HG02571 (cell line): ENCODE results near the gene RGSL1.

ENCODE experiments used
- ATAC-seq: cut with Tn5 transposase; IDR thresholded peaks from one replicate; pipeline ENCODE4 v1.9.1; 2021; ENCODE audit warnings: mild to moderate bottlenecking, moderate library complexity; ENCODE audit not compliant: unreplicated experiment

RGSL1 gene

DNA sequence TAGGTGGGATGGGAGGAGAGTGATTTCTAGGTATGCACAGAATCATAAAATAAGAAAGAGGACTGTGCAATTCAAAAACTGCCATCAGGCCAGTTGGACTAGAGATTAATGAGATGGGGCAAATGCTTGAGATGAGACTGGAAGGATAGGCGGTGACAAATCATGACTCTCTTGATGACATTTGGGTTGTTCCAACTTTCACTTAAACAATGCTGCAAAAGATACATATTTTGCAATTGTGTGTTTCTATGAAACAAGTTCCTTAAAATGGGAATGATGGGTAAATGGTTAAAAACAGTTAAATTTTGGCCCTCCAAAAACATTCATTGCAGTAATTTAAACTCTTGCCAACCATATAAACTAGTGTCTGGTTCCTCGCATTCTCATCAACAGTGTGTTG lies 84.0 kb downstream of the RGSL1 start:
- no peak for ATAC-seq

DNA sequence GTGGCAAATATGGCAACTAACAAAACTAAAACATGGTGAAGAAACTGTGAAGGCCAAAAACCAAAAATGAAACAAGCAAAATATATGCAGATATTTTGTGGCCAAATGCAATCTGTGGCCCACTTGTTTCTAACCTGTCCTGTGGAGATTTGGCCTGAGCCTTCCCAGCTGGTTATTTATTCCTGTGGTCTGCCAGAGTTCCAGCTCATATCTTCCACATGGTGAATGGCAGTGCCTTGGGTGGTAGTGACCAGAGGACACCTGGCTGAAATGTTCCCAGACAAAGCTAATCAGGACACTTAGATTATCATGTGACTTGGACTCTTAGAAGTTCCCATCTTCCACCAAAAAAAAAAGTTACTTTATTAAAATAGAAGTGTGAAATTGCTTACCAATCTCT lies 99.4 kb downstream of the RGSL1 start:
- ATAC-seq, result no peak

DNA sequence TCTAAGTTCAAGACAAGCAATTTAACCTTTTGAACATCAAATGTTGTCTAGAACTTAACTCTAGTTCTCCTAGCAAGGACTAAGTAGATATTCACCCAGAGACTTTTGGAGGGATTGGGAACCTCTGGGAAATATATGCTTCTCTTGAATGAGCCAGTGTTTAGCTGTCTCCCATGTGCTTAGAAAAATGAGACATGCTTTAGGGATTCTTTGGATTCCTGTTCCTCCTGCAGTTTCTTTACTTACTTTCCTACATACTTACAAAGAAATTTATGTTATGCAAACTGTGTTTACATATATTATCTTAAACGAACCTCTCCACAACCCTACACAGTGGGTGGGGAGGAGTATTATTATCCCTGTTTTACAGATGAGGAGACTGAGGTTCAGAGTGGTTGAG lies 99.9 kb downstream of the RGSL1 start:
- no peak for ATAC-seq

DNA sequence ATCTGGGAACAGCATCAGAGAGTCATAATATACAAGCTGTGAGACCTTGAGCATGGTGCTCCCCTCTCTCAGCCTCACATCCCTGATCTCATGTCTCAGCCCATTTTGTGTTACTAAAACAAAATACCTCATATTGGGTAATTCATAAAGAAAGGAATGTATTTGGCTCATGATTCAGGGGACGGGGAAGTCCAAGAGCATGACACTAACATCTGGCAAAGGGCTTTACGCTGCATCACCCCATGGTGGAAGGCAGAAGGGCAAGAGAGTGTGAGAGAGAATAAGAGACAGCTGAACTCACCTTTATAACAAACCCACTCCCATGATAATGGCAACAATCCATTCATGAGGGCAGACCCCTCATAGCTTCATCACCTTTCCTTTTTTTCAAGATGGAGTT lies 102.6 kb downstream of the RGSL1 start:
- no peak for ATAC-seq

DNA sequence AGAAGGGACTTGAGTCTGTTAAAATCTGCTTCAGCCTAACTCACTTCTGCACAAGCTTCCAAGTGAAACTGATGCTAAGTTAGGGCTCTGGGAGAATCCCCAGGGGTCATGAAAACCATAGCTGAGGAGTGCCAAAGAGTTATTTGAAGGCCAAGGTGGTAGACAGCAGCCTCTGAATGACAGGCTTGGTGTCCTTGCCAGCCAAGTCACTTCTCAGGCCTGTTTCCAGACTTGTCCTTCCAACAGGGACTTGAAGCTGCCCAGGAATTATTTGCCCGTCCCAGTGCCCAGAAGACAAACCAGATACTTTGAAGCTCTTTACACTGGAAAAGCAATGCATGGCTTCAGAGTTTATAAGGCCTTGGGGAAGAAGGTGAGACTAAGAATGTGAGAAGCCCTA lies 105.5 kb downstream of the RGSL1 start:
- ATAC-seq, result no peak

DNA sequence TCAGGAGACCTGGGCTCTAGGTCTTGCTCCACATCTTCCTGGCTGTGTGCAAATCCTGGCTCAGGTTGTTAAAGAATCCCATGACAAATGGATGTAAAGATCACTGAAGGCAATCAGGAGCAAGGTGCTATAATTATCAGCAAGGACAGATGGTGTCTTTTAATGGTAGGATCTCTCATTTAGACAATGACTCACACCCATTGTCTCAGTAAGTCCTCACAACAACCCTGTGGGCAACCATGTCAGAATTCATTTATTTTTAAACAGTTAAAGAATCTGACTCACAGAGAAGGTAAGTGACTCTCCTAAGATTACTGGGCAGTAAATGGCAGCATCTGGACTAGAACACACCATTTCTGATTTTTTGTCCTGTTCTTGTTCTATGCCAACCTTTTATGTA lies 106.3 kb downstream of the RGSL1 start:
- no peak for ATAC-seq

DNA sequence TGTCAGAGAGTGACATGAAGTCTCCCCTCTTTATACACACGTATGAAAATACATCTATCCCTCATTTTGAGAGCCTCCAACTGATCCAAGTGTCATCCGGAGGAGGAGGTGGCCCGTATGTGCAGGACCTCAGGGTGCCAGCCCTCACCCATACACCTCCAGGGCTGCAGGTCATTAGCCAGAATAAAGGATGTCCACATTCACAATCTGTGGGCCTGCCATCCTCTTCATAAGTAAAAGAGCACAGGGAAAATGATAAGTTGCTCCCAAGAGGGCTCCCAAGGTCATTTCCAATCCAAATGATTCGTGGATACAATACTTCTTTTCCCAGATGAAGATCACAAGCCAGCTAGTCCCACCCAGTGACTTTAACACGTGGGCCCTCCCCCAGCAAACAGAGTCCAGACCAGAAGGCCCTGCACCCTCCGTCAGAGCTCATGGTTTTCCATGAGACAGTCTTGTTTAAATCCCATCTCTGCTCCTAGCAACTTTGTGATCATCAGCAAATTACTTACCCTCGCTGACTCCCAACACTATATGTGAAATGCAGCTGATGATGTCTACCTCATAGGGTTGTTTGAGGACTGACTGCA lies 110.5 kb downstream of the RGSL1 start:
- no peak for ATAC-seq

DNA sequence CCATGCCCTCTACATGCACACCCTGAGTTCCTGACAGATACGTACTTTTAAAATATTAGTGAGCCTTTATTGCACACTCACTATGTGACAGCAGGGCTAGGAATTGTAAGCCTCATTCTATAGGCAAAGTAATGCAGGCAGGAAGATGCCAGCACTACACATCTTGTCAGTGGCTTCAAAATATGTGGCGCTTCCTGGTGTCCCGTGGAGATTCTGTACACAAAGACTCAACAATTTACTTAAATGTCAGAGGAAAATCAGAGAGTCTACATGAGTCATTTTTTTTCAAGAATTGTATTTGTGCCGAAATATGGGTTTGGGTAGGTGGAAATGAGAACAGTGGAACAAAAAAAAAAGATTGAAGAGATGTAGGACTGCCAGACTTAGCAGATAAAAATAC lies 111.5 kb downstream of the RGSL1 start:
- no peak for ATAC-seq

DNA sequence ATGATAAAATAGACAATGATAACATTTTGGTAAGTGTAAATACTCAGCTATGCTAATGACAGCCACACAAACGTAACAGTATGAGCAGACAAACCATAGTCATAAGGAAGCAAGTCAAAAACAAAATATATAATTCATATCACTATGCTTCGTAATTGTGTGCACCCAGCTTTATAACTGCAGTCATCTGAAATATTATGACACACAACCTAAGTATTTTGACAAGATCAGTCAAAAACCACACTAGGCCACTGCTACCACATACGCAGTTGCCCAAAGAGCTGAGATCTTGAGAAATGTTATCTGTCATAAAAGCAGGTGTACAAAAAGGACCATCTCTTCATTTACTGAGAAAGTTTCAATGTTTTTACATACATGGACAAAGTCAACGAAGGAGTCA lies 113.1 kb downstream of the RGSL1 start:
- ATAC-seq, result no peak

DNA sequence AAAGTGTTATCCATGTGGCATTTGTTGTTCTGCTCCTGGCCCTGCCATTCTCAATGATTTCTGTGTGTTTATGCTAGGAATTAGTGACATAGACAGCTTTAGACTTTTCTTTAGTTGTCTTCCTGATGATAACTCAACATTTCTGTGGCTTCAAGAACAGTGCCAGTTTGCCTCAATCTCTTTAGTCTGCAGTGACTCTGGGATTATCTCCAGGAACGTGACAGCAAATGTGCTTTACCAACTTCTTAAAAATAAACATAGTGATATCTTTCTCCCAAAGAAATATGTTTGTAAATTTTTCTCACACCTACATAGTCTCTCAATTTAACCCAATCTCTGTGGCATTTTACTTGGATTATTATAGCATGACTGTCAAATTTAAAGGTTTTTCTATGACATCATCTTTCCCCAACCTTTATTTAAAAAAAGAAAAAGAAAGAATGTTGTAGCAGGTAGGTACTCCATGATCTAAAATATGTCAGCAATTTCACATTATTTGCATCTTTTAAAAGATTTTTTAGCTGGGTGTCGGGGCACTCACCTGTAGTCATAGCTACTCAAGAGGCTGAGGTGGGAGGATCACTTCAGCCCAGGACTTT lies 114.6 kb downstream of the RGSL1 start:
- no peak for ATAC-seq

DNA sequence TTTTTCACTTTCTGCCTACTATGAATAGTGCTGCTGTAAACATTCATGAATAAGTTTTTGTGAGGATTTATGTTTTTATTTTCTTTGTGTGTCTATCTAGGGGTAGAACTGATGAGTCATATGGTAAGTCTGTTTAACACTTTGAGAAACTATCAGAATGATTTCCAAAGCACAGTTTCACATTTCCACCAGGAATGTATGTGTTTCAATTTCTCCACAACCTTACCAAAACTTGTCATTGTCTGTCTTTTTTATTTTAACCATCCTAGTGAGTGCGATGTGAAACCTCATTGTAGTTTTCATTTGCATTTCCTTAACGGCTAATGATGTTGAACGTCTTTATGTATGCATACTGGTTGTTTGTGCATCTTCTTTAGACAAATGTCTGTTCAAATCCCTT lies 115.6 kb downstream of the RGSL1 start:
- no peak for ATAC-seq

DNA sequence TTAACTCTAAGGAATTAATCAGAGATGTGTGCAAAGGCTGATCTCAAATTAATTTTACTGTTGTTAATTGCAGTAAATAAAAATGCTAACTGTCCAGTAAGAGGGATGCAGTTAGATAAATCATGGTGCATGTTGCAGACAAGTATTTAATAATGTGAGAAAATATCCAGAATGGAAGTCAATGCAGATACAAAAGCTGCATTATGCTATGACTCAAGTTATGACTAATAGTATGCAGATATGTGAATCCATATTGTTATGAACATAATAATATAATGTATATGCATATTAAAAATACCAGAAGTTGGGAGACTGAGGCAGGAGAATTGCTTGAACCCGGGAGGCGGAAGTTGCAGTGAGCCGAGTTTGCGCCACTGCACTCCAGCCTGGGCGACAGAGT lies 117.7 kb downstream of the RGSL1 start:
- no peak for ATAC-seq

DNA sequence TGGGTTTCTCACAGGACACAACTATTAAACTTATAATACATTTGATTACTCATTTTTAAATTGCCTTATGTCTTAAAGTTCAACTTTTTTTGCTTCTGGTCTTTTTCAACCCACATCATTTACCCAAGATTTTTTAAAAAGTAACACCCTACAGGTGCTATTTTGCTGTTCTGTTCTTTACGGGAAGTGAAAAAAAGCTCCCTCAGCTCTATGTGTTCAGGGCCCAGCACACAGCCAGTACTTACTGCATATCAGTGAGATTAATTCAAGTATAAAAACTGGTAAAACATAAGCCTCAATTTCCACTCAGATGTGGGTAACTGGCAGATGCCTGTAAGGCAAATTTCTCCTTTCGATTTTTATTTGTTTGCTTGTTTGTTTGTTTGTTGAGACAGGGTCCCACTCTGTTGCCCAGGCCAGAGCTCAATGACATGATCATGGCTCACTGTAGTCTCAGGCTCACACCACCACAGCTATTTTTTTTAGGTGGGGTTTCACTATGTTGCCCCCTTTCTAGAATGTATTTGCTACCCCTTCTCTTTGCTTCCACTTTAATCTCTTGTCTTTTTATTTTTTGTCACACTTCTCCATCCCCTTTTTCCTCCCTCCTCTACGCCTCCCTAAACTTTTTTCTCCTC lies 118.8 kb downstream of the RGSL1 start:
- ATAC-seq, result no peak

DNA sequence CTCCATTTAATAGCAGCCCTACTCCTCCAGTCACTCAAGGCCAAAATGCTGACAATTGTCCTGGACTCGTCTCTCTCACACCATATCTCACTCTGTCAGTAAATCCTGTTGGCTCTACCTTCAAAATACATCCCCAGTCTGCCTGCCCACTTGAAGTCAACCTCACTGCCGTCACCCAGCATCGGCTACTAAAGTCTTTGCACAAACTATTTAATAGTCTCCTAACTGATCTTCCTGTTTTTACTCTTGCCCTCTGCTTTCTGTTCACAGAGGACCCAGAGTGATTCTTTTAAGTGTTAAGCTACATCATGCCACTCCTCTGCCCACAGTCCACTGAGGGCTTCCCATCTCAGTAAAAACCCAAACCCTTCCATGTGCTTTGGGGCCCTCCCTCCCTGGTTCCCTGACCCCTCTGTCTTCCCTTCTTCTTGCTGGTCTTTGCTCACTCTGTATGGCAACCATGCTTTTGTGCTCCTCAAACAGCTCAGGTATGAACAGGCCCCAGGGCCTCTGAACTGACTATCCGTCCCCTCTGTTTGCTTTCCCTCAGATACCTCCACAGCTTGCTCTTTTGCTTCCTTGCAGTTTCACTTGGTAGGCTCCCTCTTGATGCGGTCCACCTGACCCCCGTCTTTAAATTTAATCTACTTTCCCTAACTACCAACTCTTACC lies 120.1 kb downstream of the RGSL1 start:
- no peak for ATAC-seq

DNA sequence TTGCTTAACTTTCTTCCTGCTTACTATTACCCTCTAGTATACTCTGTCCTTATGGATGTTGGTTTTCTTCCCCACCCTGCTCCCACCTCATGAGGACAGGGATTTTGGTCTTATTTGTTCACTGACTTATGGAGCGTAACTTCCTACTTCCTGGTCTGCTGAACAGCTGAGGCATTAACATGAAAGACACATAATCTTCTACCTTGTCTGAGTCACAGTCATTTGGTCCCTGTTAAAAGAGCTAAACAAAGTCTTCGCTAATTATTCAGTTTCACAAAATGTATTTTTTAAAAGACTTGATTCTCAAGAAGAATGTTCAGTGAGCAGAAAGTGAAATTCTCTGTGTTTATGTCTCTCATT lies 120.6 kb downstream of the RGSL1 start:
- ATAC-seq, result no peak

DNA sequence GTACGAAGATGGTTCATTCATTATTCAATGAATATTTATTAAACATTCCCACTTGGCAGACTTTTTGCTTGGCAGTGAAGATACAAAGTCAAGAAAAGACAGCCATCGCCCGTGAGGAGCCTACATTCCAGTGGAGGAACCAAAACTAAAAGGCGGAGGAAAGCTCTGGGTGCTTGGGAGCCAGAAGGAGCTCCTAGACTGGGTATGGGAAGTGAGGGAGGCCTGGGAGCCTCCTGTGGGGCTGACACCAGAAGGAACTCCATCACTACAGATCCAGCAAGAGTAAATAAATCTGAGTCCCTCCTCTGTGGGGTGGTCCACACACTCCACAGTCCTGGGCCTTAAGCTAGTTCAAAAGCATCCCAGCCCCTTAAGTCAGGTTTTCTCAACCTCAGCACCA lies 124.2 kb downstream of the RGSL1 start:
- no peak for ATAC-seq

DNA sequence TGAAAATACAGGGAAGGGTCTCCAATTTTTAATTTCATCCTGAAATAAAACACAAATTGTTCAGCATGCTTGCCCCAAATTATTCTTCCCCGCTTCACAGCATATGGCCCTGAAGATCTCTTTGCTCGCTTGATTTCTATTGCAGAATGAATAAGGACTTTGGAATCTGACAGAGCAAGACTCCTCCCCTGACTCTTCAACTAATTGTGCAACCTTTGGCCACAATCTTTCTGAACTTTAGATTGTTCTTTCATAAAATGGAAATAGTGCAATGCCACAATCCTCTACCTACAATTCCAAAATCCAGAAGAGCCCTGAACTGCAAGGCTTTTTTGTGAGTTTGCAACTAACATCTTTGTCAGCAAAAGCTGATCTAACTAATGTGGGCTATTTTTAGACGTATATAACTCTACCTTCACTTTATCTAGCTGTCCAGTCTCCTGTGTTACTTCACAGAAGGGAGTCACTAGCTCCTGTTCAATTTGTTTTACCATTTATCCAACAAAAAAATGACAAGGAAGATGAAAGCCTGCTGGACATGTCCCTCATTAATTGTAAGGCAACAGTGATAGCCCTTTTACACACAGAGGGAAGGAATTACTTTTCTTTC lies 125.7 kb downstream of the RGSL1 start:
- ATAC-seq, result no peak

DNA sequence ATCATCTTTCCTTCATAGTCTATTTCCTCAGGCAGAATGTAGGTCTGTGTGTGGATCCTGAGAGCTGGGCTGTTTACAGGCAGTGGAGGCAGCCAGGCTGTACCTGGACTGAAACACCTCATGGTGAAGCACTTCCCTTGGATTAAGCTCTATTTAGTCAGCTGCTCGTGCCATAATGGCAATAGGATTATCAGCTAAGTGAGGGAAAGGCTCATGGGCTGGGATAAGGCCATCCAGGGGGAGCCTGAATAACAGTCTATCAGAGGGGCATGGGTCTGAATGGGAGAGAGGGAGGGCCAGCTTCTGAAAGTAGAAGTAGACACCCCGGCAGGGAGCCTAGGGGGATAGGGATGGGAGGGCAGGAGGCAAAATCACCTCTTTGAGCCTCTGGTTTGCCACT lies 130.8 kb downstream of the RGSL1 start:
- no peak for ATAC-seq

DNA sequence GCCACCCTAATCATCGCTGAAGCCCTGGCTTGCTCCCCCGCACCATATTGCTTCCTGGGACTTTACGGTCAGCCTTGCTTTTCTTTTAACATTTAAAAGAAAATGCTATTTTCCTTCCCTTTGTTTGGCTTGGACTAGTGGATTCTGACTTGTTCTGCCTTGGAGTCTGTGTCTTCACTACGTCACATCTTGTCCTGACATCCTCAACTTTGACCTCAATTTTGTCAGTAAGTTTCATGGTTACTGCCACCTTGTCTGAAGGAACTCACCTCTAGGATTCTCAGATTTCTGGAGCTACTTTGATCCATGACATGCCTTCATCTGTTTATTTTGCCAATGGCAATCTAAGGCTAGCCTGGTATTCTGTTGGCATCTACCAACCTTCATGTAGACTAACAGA lies 134.8 kb downstream of the RGSL1 start:
- ATAC-seq, result no peak

DNA sequence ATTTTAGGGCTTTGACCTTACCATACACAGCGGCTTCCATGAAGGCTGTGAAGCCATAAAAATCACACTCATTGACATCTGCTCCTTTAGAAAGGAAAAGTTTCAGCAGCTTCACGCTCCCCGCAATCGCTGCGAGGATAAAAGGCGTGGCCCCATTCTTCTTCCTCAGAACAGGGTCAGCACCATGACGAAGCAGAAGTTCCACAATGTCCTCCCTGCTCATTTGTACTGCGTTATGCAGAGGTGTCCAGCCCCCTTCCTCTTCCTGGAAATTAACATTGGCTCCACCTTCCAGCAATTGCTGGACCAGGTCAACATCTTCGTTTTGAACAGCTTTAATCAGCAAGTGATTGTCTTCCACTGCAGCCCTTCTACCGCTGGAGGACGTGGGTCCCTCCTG lies 136.4 kb downstream of the RGSL1 start:
- no peak for ATAC-seq

DNA sequence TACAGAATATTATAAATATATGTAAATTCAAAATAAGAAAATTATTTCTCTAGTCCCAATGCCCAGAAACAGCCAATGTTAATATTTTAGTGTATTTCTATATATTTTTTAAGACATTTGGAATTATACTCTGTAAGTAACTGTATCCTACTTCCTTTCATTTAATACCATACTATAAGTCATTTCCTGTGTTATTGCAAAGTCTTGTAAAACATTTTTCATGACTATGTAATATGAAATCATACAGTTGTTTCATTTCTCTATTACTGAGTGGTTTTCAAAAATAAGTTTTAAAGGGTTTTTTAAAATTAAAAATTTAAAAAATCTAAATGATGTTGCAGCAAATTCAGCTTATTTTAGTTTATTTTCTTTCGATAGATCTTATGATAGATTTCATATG lies 137.1 kb downstream of the RGSL1 start:
- ATAC-seq, result no peak
